Psoas muscle (tissue), 8 donors: ENCODE results near the gene COL8A2. TPM values are rescaled to one million over a fixed set of nuclear protein-coding genes. Genes with fewer than 3 reads are reported as not detected.

Experiments
- ATAC-seq, 4 donors: fragments of 200-7000 bp; cut with Tn5 transposase; one replicate each; pipeline ENCODE4 v1.9.1; 2020; ENCODE audit warnings: moderate library complexity in 3 of 4, mild to moderate bottlenecking in 2 of 4
- DNase-seq, 2 donors: peaks; one replicate each; pipeline ENCODE4 v3.0.0-alpha.2; 2020
- H3K27ac ChIP-seq: fragments of 200-600 bp; one replicate; pipeline ENCODE4 v1.8.0; 2022
- H3K27me3 ChIP-seq, 3 donors: fragments of 200-600 bp in 1 of 3; one replicate each; pipeline versions ENCODE4 v1.6.1 to v1.8.0; 2013 to 2022; ENCODE audit warnings: low read length in 2 of 3, mild to moderate bottlenecking in 2 of 3, moderate library complexity in 1 of 3; ENCODE audit not compliant: insufficient read depth in 3 of 3
- H3K36me3 ChIP-seq, 2 donors: fragments of 200-600 bp in 1 of 2; one replicate each; pipeline versions ENCODE4 v1.6.1 to v1.8.0; 2013 to 2022; ENCODE audit warnings: low read depth in 1 of 2, mild to moderate bottlenecking in 1 of 2, moderate library complexity in 1 of 2; ENCODE audit not compliant: insufficient read depth in 1 of 2
- H3K4me1 ChIP-seq: fragments of 200-600 bp; one replicate; pipeline ENCODE4 v1.8.0; 2022
- H3K4me3 ChIP-seq: fragments of 200-600 bp; one replicate; pipeline ENCODE4 v1.8.0; 2022; ENCODE audit warnings: mild to moderate bottlenecking
- H3K9me3 ChIP-seq: fragments of 200-600 bp; one replicate; pipeline ENCODE4 v1.8.0; 2022
- CTCF ChIP-seq: fragments of 200-600 bp; IDR thresholded peaks from one replicate; pipeline ENCODE4 v1.8.0; 2022; ENCODE audit warnings: antibody characterized with exemption
- WGBS, 3 donors: extraction: QIAGEN DNeasy Blood & Tissue Kit; methylation state at CpG; one replicate each; pipeline versions ENCODE4 v1.1.6 to v1.1.7; 2013; 5-methylcytosine and 5-hydroxymethylcytosine counted together
- intact Hi-C, 2 donors: fragments of 100-400 bp; cut with DNase I; formaldehyde crosslinking; loops; one replicate each; pipeline versions ENCODE4 v1.11.0 to v1.14.2; 2022
- polyA plus RNA-seq, 3 donors: library from polyadenylated mRNA; stranded (reverse); fragments of 200-250 nt; gene quantifications; one replicate each; pipeline ENCODE4 v1.2.3, GENCODE V29; 2013
- total RNA-seq, 4 donors: library from RNA; stranded (reverse); fragmentation: NEBNext Ultra II Directional in 2 of 4; extraction: Animal tissue kit (Norgen Biotek cat#: 25700) in 2 of 4; gene quantifications; one replicate each; pipeline versions ENCODE4 v1.2.1 to v1.2.4, GENCODE V29; 2021 to 2023
- donor health status: healthy with polysubstance abuse.
- donor health status: DM: no; HTN: no; CAD: no; lungs with moderate emphysema.
- donor health status: Bipolar disorder and iron deficiency.
- donor health status: healthy.
- donor health status: DM: yes; HTN: yes; CAD: no.
- donor health status: DM: no; HTN: no; CAD: no.
- donor health status: DM: no; HTN: no; CAD: no.
- donor health status: DM: yes; HTN: yes; CAD: no.

The COL8A2 gene
- total and polyA plus RNA-seq, 7 donors, result 0.06 to 0.41 (median 0.15) TPM

GRCh38 chr1:36170643-36171412, 45.8 kb upstream of the COL8A2 start:
- ATAC-seq (peak in 3 of 4 donors; percentile 41 to 56 (median 53)), DNase-seq (no peak)
- Histone ChIP-seq H3K9me3 (no peaks in the 10 kb centered on the region), H3K4me3 (no peak overlapping the region), H3K27ac (peak overlapping the region; percentile 94), H3K36me3 (peaks cover 0 to 55% of the 10 kb centered on the region in 2 donors), H3K27me3 (no peaks in the 10 kb centered on the region), H3K4me1 (peaks cover 90% of the 10 kb centered on the region)
- TF ChIP-seq CTCF, result no peak
- intact Hi-C loops, result no loop called here
- WGBS, 3 donors, result 49 to 55% (median 53%) methylated on average over 10 to 12 of the region's 12 CpGs

- 49 to 67% (median 51%) methylated on average over 3 of the region's 3 CpGs for WGBS, 3 donors
- DNase-seq (no peak), ATAC-seq (peak in 2 of 4 donors; percentile 4 to 40)
- no peak overlapping the region for H3K4me3 ChIP-seq
- H3K36me3 ChIP-seq, result peaks cover 0 to 32% of the 10 kb centered on the region in 2 donors
- intact Hi-C loops, result loop anchor here in 1 of 2 donors (10.0 kb wide), 1 partner anchor 1856 kb away; no protein-coding TSS in a partner anchor
- peak overlapping the region; percentile 94 for H3K27ac ChIP-seq
- TF ChIP-seq CTCF, result no peak
- H3K9me3 ChIP-seq, result no peaks in the 10 kb centered on the region
- peaks cover 80% of the 10 kb centered on the region for H3K4me1 ChIP-seq
- H3K27me3 ChIP-seq, result no peaks in the 10 kb centered on the region
Measured at GRCh38 chr1:36168514-36168913, 43.5 kb upstream of the COL8A2 start.

DNA sequence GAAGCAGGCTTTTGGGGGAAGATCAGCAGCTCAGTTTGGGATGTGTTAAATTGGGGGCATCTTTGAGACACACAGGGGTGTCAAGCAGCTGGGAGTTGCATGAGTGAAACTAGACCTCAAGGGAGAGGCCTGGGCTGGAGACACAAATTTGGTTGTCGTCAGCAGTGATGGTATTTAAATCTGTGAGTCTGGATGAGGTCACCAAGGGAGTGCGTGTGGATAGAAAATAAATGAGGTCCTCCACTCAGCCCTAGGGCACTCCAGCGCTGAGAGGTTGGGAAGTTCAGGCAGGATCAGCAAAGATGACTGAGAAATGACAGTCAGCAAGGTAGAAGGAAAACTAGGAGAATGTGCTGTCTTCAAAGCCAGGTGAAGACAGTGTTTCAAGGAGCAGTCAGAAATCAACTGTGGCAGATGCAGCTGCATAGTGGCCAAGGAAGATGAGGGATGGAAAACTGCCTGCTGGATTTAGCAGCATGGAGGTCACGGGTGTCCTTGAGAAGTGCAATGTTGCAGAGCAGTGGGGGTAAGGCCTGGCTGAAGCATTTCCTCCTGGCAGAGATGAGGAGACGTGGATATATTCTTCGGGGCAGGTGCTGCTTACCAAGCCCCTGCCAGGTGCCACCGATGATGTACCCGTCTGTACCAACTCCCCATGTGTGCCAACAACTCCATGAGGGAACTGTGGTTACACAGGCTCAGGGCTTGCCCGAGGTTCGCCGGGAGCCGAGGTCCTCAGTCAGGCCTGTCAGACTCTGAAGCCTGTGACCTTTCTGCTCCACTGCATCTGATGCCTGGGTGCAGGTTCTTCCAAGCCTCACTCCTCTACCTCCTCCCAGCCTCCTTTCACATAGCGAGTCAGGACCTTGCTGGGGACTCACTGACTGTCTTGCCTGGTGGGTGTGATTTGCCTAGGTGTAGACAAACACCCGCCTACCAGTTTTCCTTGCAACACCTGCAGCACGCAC, 42.2 kb upstream of the COL8A2 start:
- DNase-seq (peak in 1 of 2 donors; percentile 67), ATAC-seq (peak; percentile 55 to 69 (median 62))
- no peak for TF ChIP-seq CTCF
- Histone ChIP-seq H3K36me3 (peaks cover 0 to 19% of the 10 kb centered on the region in 2 donors), H3K9me3 (no peaks in the 10 kb centered on the region), H3K27ac (peak overlapping the region; percentile 94), H3K27me3 (no peaks in the 10 kb centered on the region), H3K4me3 (no peak overlapping the region), H3K4me1 (peaks cover 78% of the 10 kb centered on the region)
- intact Hi-C loops, result loop anchor here in 1 of 2 donors (10.0 kb wide), 1 partner anchor 1858 kb away; no protein-coding TSS in a partner anchor
- WGBS, 3 donors, result 34 to 55% (median 40%) methylated on average over 15 of the region's 15 CpGs

- peaks cover 0 to 8% of the 10 kb centered on the region in 2 donors for H3K36me3 ChIP-seq
- no peaks in the 10 kb centered on the region for H3K9me3 ChIP-seq
- H3K27me3 ChIP-seq, result no peaks in the 10 kb centered on the region
- H3K4me3 ChIP-seq, result no peak overlapping the region
- peak overlapping the region; percentile 94 for H3K27ac ChIP-seq
- ATAC-seq (no peak), DNase-seq (no peak)
- WGBS, 3 donors, result 51 to 83% (median 68%) methylated on average over 4 of the region's 4 CpGs
- peaks cover 85% of the 10 kb centered on the region for H3K4me1 ChIP-seq
- intact Hi-C loops, result loop anchor here in 1 of 2 donors (10.0 kb wide), 1 partner anchor 1859 kb away; no protein-coding TSS in a partner anchor
- no peak for TF ChIP-seq CTCF
Measured at GRCh38 chr1:36166136-36166535, 41.1 kb upstream of the COL8A2 start.
